ENCODE data around the gene PGS1.

- no peak for TF ChIP-seq POLR2A (IDR thresholded peaks at IDR 0.05; ENCODE audit: low read depth)
- TF ChIP-seq, protein P1, sequence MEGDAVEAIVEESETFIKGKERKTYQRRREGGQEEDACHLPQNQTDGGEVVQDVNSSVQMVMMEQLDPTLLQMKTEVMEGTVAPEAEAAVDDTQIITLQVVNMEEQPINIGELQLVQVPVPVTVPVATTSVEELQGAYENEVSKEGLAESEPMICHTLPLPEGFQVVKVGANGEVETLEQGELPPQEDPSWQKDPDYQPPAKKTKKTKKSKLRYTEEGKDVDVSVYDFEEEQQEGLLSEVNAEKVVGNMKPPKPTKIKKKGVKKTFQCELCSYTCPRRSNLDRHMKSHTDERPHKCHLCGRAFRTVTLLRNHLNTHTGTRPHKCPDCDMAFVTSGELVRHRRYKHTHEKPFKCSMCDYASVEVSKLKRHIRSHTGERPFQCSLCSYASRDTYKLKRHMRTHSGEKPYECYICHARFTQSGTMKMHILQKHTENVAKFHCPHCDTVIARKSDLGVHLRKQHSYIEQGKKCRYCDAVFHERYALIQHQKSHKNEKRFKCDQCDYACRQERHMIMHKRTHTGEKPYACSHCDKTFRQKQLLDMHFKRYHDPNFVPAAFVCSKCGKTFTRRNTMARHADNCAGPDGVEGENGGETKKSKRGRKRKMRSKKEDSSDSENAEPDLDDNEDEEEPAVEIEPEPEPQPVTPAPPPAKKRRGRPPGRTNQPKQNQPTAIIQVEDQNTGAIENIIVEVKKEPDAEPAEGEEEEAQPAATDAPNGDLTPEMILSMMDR (IDR thresholded peaks at IDR 0.05), result no peak
- no peak for TF ChIP-seq POLR2AphosphoS5 (IDR thresholded peaks at IDR 0.05)
- no peak for TF ChIP-seq EP300 (IDR thresholded peaks at IDR 0.05)
Measured at GRCh38 chr17:78362232-78362631, 16.2 kb upstream of the PGS1 start.

Data from esophagus muscularis mucosa (tissue), 4 donors.